Measurements from ENCODE around the gene MCTP1.

The MCTP1 gene

GRCh38 chr5:94777056-94777880 lies 507.6 kb downstream of the MCTP1 start:
- Histone ChIP-seq H3K27me3 (replicated peaks; ENCODE audit: insufficient read depth, low read length) (no peaks in the 10 kb centered on the region), H3K79me2 (ENCODE audit: low read length) (no peaks in the 10 kb centered on the region), H3K4me3 (ENCODE audit: low read length) (no peak overlapping the region), H3F3A (ENCODE audit: insufficient read depth, low read length) (no peaks in the 10 kb centered on the region), H3K4me2 (ENCODE audit: low read depth, low read length) (no peak overlapping the region), H3K9ac (ENCODE audit: low read length) (no peak overlapping the region), H4K20me1 (ENCODE audit: insufficient read depth, low read length) (no peaks in the 10 kb centered on the region), H3K36me3 (replicated peaks; ENCODE audit: insufficient read depth, low read length) (no peaks in the 10 kb centered on the region), H3K9me3 (replicated peaks; ENCODE audit: insufficient read depth, low read length) (no peaks in the 10 kb centered on the region), H3K9me2 (replicated peaks; ENCODE audit: insufficient read depth, low read length) (no peaks in the 10 kb centered on the region), H3K4me1 (ENCODE audit: low read length) (no peaks in the 10 kb centered on the region), H2AFZ (ENCODE audit: low read length) (no peak overlapping the region), H3K27ac (ENCODE audit: low read length) (no peak overlapping the region)
- no peak for TF ChIP-seq EZH2 (optimal IDR thresholded peaks at IDR 0.05; ENCODE audit: low read depth, low read length)
- DNase-seq = no peak

GRCh38 chr5:94776167-94776566 lies 508.7 kb downstream of the MCTP1 start:
- Histone ChIP-seq H3K9ac (ENCODE audit: low read length) (no peak overlapping the region), H3K9me2 (replicated peaks; ENCODE audit: insufficient read depth, low read length) (no peaks in the 10 kb centered on the region), H3K27me3 (replicated peaks; ENCODE audit: insufficient read depth, low read length) (no peaks in the 10 kb centered on the region), H3K4me1 (ENCODE audit: low read length) (no peaks in the 10 kb centered on the region), H4K20me1 (ENCODE audit: insufficient read depth, low read length) (no peaks in the 10 kb centered on the region), H3K4me3 (ENCODE audit: low read length) (no peak overlapping the region), H3F3A (ENCODE audit: insufficient read depth, low read length) (no peaks in the 10 kb centered on the region), H3K9me3 (replicated peaks; ENCODE audit: insufficient read depth, low read length) (no peaks in the 10 kb centered on the region), H3K4me2 (ENCODE audit: low read depth, low read length) (no peak overlapping the region), H3K36me3 (replicated peaks; ENCODE audit: insufficient read depth, low read length) (no peaks in the 10 kb centered on the region), H2AFZ (ENCODE audit: low read length) (no peak overlapping the region), H3K79me2 (ENCODE audit: low read length) (no peaks in the 10 kb centered on the region), H3K27ac (ENCODE audit: low read length) (no peak overlapping the region)
- no peak for DNase-seq
- TF ChIP-seq EZH2 (optimal IDR thresholded peaks at IDR 0.05; ENCODE audit: low read depth, low read length) = no peak
- no peak for TF ChIP-seq CTCF (IDR thresholded peaks at IDR 0.05; ENCODE audit: low read length)
- TF ChIP-seq EZH2phosphoT487 (IDR thresholded peaks at IDR 0.05; ENCODE audit: low read length) = no peak

GRCh38 chr5:94775088-94775487 lies 509.8 kb downstream of the MCTP1 start:
- H3K4me3 ChIP-seq (ENCODE audit: low read length) = no peak overlapping the region
- TF ChIP-seq CTCF (IDR thresholded peaks at IDR 0.05; ENCODE audit: low read length) (no peak), EZH2phosphoT487 (IDR thresholded peaks at IDR 0.05; ENCODE audit: low read length) (no peak), EZH2 (optimal IDR thresholded peaks at IDR 0.05; ENCODE audit: low read depth, low read length) (no peak)
- H3K4me2 ChIP-seq (ENCODE audit: low read depth, low read length) = no peak overlapping the region
- no peaks in the 10 kb centered on the region for H3K36me3 ChIP-seq (replicated peaks; ENCODE audit: insufficient read depth, low read length)
- H3F3A ChIP-seq (ENCODE audit: insufficient read depth, low read length) = no peaks in the 10 kb centered on the region
- H3K79me2 ChIP-seq (ENCODE audit: low read length) = no peaks in the 10 kb centered on the region
- no peak for DNase-seq
- no peaks in the 10 kb centered on the region for H3K9me3 ChIP-seq (replicated peaks; ENCODE audit: insufficient read depth, low read length)
- H3K27me3 ChIP-seq (replicated peaks; ENCODE audit: insufficient read depth, low read length) = no peaks in the 10 kb centered on the region
- no peaks in the 10 kb centered on the region for H4K20me1 ChIP-seq (ENCODE audit: insufficient read depth, low read length)
- no peak overlapping the region for H3K27ac ChIP-seq (ENCODE audit: low read length)
- no peak overlapping the region for H2AFZ ChIP-seq (ENCODE audit: low read length)
- no peaks in the 10 kb centered on the region for H3K9me2 ChIP-seq (replicated peaks; ENCODE audit: insufficient read depth, low read length)
- no peak overlapping the region for H3K9ac ChIP-seq (ENCODE audit: low read length)
- H3K4me1 ChIP-seq (ENCODE audit: low read length) = no peaks in the 10 kb centered on the region

GRCh38 chr5:94771742-94772141 lies 513.2 kb downstream of the MCTP1 start:
- Histone ChIP-seq H3K9me2 (replicated peaks; ENCODE audit: insufficient read depth, low read length) (no peaks in the 10 kb centered on the region), H4K20me1 (ENCODE audit: insufficient read depth, low read length) (no peaks in the 10 kb centered on the region)

More at GRCh38 chr5:94771742-94772141, 513.2 kb downstream of the MCTP1 start:
- no peak overlapping the region for H2AFZ ChIP-seq (ENCODE audit: low read length)
- DNase-seq = no peak
- H3K9ac ChIP-seq (ENCODE audit: low read length) = no peak overlapping the region
- H3F3A ChIP-seq (ENCODE audit: insufficient read depth, low read length) = no peaks in the 10 kb centered on the region
- no peak overlapping the region for H3K4me2 ChIP-seq (ENCODE audit: low read depth, low read length)
- H3K4me3 ChIP-seq (ENCODE audit: low read length) = no peak overlapping the region
- H3K79me2 ChIP-seq (ENCODE audit: low read length) = no peaks in the 10 kb centered on the region
- TF ChIP-seq CTCF (IDR thresholded peaks at IDR 0.05; ENCODE audit: low read length) (no peak), EZH2 (optimal IDR thresholded peaks at IDR 0.05; ENCODE audit: low read depth, low read length) (no peak), EZH2phosphoT487 (IDR thresholded peaks at IDR 0.05; ENCODE audit: low read length) (no peak)
- H3K27me3 ChIP-seq (replicated peaks; ENCODE audit: insufficient read depth, low read length) = no peaks in the 10 kb centered on the region
- H3K27ac ChIP-seq (ENCODE audit: low read length) = no peak overlapping the region
- H3K36me3 ChIP-seq (replicated peaks; ENCODE audit: insufficient read depth, low read length) = no peaks in the 10 kb centered on the region
- H3K9me3 ChIP-seq (replicated peaks; ENCODE audit: insufficient read depth, low read length) = no peaks in the 10 kb centered on the region
- no peaks in the 10 kb centered on the region for H3K4me1 ChIP-seq (ENCODE audit: low read length)

Measured in MM.1S (cell line).